NCI-H187 (cell line): Measurements from ENCODE around the gene SH2D1B.
"Not testable (repeated sequence)": the region's sequence is repeated elsewhere in the genome, so short reads cannot be mapped to it uniquely, and the experiment has no call there.

Source experiments
- DNase-seq, 2 experiments: peaks; one replicate each; lab custom pipeline; 2025; lab: John Stamatoyannopoulos, UW

The SH2D1B gene

GRCh38 chr1:162361349-162361748 lies 50.6 kb downstream of the SH2D1B start:
- no peak for DNase-seq

GRCh38 chr1:162360874-162361260 lies 51.1 kb downstream of the SH2D1B start:
- no peak for DNase-seq

- DNase-seq, result no peak
Observed at GRCh38 chr1:162360237-162360873, 51.6 kb downstream of the SH2D1B start.

GRCh38 chr1:162359523-162360236 lies 52.3 kb downstream of the SH2D1B start:
- no peak for DNase-seq

- DNase-seq, result no peak
Observed at GRCh38 chr1:162358928-162359327, 53.0 kb downstream of the SH2D1B start.

- peak in 1 of 2 experiments; percentile 54 for DNase-seq
Observed at GRCh38 chr1:162357681-162358266, 54.2 kb downstream of the SH2D1B start.

- no peak for DNase-seq
Observed at GRCh38 chr1:162353702-162354101, 58.2 kb downstream of the SH2D1B start.

- DNase-seq, result no peak
Observed at GRCh38 chr1:162353078-162353477, 58.9 kb downstream of the SH2D1B start.

GRCh38 chr1:162351874-162352273 lies 60.1 kb downstream of the SH2D1B start:
- not testable (repeated sequence) for DNase-seq

- DNase-seq, result no peak
Observed at GRCh38 chr1:162351246-162351842, 60.6 kb downstream of the SH2D1B start.

GRCh38 chr1:162349635-162350330 lies 62.2 kb downstream of the SH2D1B start:
- no peak for DNase-seq

- DNase-seq, result no peak
Observed at GRCh38 chr1:162347281-162347680, 64.7 kb downstream of the SH2D1B start.
